Tibial nerve (tissue), 3 donors: ENCODE results near the gene UBXN2A.

ENCODE experiments used
- CTCF ChIP-seq, 5 experiments: fragments of 200-600 bp in 3 of 5; fragments of 450-650 bp in 2 of 5; sonication (generic) in 3 of 5; IDR thresholded peaks; one replicate each; pipeline ENCODE4 v1.5.1; 2016 to 2019; ENCODE audit warnings: antibody characterized with exemption in 5 of 5, mild to moderate bottlenecking in 3 of 5, moderate library complexity in 2 of 5
- POLR2A ChIP-seq, 2 donors: fragments of 450-650 bp; IDR thresholded peaks; one replicate each; pipeline ENCODE4 v1.6.1; 2017; ENCODE audit warnings: antibody characterized with exemption in 2 of 2, mild to moderate bottlenecking in 2 of 2, moderate library complexity in 2 of 2

- TF ChIP-seq POLR2A (IDR thresholded peaks at IDR 0.05), result no peak
- no peak for TF ChIP-seq CTCF (IDR thresholded peaks at IDR 0.05)
Measured at GRCh38 chr2:23912054-23912453, 28.2 kb upstream of the UBXN2A start.
